Measurements from ENCODE around the gene PRMT1.
"Not testable (repeated sequence)": the region's sequence is repeated elsewhere in the genome, so short reads cannot be mapped to it uniquely, and the experiment has no call there.

Gene PRMT1

DNA sequence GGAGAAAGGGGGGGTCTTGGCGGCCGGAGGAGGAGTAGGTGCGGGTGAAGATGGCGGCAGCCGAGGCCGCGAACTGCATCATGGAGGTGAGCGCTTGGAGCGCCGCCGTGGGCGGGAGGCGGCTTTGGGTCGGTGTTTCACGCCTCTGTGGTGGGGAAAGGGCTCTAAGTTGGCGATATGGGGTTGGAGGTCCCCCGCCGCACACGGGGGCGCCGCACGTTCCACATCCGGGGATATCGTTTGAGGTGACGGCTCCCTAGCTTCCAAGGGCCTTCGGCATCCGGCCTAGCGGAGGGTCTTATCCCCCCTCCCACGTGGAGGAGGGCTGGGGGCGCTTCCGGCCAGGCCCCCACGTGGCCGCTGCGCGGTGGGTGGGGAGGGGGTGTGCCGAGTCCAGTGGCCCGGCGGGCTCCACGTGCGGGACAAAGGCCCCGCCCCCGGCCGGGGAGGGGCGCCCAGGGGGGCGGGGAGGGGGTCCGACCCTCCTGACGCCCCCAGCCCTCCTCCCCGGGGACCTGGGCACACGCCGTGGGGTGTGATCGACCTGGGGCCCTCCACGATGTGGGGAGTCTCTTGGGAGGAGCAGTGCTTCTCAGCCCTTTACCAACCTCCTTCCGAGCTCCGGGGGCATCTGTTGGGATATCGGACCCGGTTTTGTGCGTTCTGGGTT is at the start of gene PRMT1:
Gene PRMT1, plus strand, starts transcription at position 41 of the 670 bp plus-strand sequence. Its CDS starts 10 bp downstream, at position 51.
- in situ Hi-C loops (cut with HindIII; ENCODE audit: low sequenced_read_pairs) = no loop called here

DNA sequence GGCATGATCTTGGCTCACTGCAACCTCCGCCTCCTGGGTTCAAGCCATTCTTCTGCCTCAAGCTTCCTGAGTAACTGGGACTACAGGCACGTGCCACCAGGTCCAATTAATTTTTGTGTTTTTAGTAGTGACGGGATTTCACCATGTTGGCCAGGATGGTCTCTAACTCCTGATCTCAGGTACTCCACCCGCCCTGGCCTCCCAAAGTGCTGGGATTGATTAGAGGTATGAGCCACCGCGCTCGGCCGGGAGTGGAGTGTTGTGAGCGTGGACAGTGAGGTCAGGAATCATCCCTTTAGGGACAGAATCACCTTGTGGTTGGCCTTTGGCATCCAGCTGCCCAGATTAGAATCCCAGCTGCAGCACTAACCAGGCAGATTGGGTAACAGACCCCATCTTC is 47.4 kb upstream of the PRMT1 start:
- in situ Hi-C loops (cut with HindIII; ENCODE audit: low sequenced_read_pairs) = no loop called here

DNA sequence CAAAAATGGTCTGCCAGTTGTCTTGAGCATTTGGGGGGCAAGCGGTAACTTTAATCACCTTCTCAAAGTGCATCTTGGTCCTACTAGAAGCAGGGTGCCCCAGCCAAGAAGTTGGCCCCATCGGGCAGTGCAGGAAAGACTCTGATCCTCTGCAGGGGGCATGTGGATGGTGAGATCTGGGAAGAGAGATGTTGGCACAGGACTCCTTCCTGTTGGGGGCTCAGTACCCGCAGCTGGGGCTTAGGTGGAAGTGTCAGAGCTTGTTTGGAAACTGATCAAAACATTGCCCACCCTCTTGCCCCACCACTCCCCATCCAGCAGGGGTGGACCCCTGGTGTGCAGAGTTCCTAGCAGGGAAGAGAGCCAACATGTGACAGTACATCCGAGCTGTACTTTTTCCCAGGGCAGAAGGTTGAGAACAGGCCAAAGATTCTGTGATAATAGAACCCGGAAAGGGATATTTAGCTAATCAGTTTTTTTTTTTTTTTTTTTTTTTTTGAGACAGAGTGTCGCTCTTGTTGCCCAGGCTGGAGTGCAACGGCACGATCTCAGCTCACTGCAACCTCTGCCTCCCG is 46.0 kb upstream of the PRMT1 start:
- in situ Hi-C loops (cut with HindIII; ENCODE audit: low sequenced_read_pairs) = no loop called here

DNA sequence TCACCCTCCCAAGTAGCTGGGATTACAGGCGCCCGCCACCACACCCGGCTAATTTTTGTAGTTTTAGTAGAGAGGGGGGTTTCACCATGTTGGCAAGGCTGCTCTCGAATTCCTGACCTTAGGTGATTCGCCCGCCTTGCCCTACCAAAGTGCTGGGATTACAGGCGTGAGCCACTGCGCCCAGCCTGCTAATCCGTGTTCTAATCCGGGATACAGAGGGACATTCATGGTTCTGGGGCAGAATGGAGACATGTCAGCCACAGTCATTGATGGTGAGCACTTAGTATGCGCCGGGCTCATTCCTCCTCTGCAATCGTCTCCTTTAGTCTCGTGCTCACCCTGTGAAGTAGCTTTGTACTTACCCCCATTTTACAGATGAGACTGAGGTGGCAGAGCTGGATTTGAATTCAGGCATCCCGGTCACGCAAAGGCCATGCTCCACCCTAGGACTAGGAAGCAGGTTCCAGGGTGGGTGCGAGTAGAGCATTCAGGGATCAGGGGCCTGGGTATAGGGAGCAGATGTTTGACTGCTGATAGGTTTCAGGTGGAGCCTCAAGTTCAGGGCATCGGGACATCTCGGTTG is 45.4 kb upstream of the PRMT1 start:
- in situ Hi-C loops (cut with HindIII; ENCODE audit: low sequenced_read_pairs) = no loop called here

DNA sequence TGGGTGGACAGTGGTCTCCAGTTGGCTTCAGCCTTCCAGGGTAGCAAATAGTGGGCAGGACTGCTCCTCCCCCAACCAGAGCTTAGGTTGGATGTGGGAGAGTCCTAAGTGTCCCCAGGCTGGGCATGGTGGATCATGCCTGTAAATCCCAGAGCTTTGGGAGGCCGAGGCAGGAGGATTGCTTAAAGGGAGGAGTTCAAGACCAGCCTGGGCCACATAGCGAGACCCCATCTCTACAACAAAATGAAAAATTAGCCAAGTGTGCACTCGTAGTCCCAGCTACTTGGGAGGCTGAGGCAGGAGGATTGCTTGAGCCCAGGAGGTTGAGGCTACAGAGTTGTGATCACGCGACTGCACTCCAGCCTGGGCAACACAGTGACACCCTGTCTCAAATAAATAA is 44.5 kb upstream of the PRMT1 start:
- in situ Hi-C loops (cut with HindIII; ENCODE audit: low sequenced_read_pairs) = no loop called here

DNA sequence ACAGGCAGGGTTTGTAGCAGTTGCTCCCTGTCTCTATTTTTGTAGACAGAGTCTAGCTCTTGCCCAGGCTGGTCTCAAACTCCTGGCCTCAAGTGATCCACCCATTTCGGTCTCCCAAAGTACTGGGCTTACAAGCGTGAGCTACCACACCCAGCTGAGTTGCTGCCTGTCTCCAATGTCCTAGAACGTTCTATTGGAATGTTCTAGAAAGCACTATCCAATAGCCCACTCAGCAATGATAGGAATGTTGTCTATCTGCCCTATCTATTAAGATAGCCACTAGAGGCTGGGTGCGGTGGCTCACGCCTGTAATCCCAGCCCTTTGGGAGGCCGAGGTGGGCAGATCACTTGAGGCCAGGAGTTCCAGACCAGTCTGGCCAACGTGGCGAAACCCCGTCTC is 43.8 kb upstream of the PRMT1 start:
- in situ Hi-C loops (cut with HindIII; ENCODE audit: low sequenced_read_pairs) = not testable (repeated sequence)

DNA sequence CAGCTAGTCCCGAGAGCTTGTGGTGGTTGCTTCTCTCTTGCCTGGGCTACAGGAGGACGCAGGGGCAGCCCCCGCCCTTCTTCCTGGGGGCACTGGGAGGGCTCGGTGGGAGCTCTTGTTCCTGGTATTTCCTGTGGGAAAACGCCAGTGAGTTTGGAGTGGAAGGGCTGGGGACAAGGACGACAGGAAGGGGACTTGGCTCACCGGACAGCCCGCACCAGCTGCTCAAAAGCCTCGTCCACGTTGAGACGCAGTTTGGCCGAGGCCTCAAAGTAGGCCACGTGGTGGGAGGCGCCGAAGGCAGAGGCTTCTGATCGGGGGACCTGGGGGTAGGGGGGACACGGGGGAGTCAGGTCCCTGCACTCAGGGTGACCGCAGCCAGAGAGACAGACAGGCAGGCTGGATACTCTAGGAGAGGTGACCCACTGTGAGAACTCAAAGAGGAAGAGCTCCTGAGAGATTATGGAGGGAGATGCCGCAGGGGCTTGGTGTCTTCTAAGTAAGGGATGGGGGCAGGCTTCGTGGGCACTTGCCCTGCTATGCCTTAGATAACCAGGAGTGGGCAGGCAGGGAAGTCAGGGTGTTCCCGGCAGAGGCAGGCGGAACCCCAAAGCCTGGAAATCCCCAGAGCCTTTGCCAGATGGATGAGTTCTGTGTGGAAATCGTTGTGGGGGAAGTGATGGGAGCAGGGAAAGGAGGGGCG is 41.4 kb upstream of the PRMT1 start:
- in situ Hi-C loops (cut with HindIII; ENCODE audit: low sequenced_read_pairs) = no loop called here

DNA sequence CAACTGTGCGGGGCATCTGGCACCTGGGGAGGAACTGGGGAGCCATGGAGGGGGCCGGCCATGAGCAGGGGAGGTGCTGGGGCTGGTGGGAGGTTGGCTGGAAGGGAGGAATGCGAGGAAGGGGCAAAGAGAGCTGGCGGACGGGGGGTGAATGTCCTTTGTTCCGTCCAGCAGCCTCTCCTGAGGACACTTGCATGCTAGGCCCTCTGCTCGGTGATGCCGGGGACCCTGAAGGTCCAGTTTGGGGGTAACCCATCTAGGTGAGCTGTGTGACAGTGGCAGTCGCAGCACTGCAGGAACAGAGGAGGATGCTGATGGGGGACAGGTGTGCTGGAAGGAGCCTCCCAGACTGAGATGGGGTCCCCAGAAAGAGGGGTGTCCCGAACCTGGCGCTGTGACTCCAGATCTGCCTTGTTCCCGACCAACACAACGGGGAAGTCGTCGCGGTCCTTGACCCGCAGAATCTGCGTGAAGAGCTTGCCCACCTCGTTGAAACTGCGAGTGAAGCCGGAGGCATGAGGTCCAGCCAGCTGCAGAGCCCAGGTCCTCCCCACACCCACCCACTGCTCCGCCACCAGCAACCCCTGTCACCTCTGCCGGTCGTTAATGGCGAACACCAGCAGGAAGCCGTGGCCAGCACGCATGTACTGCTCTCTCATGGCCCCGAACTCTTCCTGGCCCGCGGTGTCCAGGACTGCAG is 40.7 kb upstream of the PRMT1 start:
- in situ Hi-C loops (cut with HindIII; ENCODE audit: low sequenced_read_pairs) = no loop called here

DNA sequence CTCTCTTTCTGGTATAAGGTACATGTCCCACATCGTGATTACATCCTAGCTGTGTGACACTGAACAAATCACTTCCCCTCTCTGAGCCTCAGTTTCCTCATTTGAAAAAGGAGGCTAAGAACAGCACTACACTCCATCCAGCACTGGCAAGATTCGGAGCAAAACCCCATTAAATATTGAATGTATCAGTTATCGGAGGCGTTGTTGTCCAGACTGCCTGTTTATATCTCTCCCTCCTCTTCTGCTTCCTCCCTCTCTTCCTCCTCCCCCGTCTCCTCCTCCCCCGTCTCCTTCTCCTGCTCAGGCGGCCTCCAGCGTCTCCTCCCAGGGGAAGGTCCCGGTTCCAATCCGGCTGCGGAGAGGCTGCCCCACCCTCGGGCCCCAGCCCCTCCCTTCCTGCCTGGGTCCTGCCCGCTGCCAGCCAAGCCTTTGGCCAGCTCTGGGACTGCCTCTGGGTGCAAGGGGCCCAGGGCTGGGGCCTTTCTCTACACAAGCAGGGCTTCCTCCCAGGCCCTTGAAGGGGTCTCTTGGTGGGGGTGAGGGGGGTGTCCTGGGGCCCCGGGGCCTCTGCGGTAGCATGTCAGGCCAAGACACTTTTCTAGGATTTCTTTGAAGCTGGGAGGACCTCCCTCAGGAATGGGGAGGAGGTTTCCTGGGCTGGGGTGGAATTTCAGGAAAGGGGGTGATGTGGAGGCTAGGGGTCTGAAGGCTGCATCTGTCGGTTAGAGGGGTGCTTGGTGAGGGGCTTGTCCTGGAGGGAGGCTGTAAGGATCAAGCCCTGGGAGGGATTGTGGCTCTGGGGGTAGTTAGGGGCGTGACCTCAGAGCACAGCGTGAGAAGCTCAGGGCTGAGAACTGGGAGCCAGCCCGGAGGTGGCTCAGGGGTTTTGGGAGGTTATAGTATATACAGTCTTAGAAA is 39.0 kb upstream of the PRMT1 start:
- in situ Hi-C loops (cut with HindIII; ENCODE audit: low sequenced_read_pairs) = no loop called here

DNA sequence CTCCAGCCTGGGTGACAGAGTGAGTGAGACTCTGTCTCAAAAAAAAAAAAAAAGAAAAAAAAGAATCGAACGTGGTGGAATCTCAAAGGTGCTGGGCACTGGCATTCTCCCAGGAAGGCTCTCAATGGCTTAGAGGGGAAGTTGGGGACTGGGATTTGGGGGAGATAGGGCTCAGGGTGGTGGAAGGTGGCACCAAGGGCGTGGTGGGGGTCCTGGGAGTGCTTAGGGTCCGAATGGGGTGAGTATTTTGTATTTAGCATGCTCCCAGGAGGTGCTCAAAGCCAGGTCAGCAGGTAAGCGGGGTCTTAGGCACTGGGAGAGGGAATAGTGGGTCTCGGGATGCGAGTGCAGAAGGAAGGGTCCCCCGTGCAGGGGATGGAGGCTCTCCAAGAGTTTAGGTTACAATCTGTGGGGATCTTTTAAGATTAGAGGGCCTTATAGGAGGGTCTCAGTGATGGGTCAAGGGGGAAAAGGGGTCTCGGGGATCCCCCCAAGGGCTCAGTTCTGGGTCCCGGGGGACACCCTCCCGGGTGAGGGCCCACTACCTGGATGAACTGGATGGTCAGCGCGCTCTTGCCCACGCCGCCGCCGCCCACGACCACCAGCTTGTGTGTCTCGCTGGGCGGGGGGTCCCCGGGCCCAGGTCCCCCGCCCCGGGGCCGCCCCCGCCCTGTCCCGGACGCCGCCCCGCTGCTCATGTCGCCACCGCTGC is 37.5 kb upstream of the PRMT1 start:
- in situ Hi-C loops (cut with HindIII; ENCODE audit: low sequenced_read_pairs) = no loop called here

DNA sequence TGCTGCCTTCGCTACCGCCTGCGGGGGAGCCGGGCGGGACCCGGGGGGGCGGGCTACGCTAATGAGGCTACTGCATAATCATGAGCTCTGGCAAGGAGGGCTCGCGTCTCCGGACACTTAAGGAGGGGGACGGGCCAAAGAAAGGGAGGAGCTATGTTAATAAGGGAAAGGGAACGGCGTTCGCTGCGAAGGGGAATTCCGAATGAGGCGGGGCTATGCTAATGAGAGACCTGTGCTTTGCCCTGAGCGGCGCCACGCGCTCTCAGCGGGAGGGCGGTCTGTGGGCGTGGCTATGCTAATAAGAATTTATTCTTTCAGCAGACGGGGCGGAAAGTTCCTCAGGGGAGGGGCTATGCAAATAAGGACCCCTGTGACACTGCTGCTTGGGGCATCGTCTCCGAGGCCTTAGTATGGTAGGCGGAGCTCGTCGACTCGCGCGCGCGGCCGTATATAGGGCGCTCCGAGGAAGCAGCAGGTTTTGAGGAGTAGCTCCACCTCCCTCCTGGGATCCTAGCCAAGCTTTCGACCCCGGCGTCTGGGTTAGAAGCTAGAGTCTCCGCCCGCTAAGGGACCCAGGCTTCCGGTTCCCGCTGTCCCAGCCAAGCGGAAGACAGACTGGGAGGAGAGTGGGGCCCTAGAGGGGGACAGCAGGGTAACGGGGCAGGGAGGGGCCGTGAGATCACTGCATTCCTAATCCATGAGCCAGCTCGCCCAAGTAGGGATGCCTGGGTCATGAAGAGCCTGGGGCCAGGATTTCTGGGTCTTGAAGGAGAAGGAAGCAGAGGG is 36.8 kb upstream of the PRMT1 start, which contains the start of gene RRAS:
Gene RRAS, minus strand, starts transcription at position 31 of the 786 bp plus-strand sequence. CDS start 45 bp downstream, outside the sequence.
- in situ Hi-C loops (cut with HindIII; ENCODE audit: low sequenced_read_pairs) = no loop called here

DNA sequence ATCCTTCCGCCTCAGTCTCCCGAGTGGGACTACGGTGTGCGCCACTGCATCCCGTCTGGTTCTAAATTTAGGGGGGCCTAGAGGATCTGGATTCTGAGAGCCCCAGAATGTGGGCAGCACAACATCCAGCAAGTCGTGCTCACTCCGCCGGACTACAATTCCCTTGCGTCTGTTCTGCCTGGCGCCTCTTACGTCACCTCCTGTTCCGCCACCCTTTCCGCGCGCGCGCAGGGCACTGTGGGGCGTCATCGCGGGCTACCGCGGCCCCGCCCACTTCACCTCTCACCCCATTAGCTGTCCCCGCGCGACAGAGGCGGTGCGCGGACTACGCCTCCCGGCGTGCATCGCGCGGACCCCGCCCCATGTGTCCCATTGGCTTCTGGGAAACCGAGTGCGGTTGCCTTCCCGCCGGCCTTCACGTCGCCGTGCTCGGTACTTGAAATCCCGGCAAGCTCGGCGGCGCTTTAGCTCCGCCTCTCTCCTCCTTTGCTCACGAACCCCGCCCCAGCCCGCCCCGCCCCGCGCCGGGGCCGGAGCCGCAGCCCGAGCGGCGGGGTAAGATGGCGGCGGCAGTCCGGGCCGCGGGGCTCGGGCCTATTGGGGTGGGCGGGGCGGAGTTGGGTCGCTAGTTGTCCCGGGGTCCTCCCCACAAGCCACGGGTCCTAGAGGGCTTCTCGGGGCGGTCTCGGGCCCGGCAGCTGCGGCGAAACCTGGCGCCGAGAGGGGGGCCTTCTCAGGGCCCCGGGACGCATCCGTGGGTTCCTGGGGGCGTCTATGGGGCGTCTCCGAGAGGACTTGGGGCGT is 35.2 kb upstream of the PRMT1 start, which contains the start of gene SCAF1:
Gene SCAF1, plus strand, starts transcription at position 522 of the 804 bp plus-strand sequence. CDS start 2,818 bp downstream, outside the sequence.
- in situ Hi-C loops (cut with HindIII; ENCODE audit: low sequenced_read_pairs) = no loop called here

DNA sequence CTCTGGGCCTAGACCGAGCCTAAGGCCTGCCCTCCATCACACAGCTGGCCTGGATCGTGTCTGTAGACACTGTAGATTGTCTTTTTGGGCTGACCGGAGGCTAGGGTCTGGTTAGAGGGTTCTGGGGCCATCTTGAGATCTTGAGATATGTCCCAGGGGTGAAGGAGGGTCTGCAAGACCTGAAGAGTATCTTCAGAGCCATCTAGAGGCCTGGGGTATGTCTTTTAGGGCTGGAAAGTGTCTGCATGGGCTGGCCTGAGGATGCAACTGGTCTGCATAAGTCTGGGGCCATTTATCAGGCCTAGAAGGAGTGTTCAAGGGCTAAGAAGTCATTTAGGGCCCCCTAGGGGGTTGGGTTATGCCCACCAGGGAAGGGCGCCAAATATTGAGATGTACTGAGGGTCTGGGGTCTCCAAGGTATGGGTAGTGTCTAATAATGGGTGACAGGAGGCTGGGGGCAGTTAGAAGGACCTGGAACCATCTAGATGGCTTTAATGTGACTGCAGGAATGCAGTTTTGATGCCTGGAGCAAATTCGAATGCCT is 34.5 kb upstream of the PRMT1 start:
- in situ Hi-C loops (cut with HindIII; ENCODE audit: low sequenced_read_pairs) = no loop called here

DNA sequence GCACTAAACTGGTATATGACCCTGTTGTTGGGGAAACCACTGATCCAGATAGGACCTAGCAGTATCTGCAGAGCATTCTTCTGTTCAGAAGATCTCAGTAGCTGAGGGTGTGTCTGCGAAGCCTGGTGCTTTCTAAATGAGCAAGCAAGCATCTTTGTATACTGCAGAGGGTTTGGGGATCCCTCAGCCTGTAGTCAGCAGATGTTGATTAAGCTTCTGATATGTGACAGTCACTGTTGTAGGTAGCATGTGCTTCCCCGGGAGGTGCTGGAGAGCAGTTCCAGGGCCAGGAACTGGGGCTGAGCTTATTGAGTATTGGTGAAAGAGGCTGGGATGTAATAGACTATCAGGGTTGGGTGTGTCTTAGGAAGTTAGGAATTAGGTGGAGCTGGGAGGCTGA is 33.6 kb upstream of the PRMT1 start:
- in situ Hi-C loops (cut with HindIII; ENCODE audit: low sequenced_read_pairs) = no loop called here

DNA sequence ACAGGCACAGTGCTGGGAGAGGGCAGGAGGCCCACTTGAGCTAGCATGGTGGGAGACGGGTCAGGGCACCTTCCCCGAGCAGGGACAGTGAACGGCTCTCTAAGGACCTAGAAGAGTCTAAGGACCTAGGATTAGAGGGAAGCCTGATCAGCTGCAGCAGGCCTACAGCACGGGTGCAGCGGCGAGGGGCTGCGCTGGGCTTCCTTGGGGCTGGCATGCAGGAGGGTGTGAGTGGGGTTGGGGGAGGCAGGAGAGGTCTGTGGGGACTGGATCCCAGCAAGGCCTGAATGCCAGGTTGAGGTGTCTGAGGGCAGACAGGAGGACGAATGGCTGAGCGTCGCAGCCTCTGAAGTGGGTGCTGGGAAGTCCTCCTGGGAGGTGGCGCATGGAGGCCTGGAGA is 31.5 kb upstream of the PRMT1 start:
- in situ Hi-C loops (cut with HindIII; ENCODE audit: low sequenced_read_pairs) = no loop called here

DNA sequence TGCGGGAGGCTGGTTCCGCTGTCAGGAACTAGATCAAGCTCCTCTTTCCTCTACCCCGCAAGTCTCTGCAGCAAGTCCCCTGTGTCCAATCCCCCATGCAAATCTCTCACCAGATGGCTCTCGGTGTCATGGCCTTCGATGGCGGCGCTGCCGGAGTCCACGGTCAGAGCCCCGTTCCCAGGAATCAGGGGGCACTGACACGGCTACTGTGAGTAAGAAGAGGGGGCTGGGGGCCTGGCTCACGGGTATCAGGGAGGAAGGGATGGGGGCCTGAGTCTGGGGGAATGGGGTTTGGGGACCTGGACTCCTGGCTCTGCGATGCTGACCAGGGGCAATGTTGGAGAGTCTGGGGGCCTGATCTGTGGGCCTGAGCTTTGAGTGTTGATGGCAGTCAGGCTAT is 31.1 kb upstream of the PRMT1 start:
- in situ Hi-C loops (cut with HindIII; ENCODE audit: low sequenced_read_pairs) = no loop called here

DNA sequence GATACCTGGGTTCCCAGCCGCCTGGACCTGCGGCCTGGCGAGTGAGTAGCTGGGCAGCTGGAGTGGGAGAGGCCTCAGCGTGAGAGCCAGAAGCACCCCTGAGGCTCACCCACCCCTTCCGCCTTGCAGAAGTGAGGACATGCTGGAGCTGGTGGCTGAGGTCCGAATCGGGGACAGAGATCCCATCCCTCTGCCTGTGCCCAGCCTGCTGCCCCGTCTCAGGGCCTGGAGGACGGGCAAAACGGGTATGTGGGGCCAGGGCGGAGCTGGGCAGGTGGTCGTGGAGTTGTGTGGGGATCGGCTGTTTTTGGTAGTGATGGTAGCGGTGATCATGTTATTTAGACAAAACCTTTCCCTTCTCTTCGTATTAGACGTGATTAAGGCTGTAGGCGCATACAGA is 30.5 kb upstream of the PRMT1 start:
- in situ Hi-C loops (cut with HindIII; ENCODE audit: low sequenced_read_pairs) = no loop called here
